ENCODE results near the gene SGSM2.

SGSM2 gene

DNA sequence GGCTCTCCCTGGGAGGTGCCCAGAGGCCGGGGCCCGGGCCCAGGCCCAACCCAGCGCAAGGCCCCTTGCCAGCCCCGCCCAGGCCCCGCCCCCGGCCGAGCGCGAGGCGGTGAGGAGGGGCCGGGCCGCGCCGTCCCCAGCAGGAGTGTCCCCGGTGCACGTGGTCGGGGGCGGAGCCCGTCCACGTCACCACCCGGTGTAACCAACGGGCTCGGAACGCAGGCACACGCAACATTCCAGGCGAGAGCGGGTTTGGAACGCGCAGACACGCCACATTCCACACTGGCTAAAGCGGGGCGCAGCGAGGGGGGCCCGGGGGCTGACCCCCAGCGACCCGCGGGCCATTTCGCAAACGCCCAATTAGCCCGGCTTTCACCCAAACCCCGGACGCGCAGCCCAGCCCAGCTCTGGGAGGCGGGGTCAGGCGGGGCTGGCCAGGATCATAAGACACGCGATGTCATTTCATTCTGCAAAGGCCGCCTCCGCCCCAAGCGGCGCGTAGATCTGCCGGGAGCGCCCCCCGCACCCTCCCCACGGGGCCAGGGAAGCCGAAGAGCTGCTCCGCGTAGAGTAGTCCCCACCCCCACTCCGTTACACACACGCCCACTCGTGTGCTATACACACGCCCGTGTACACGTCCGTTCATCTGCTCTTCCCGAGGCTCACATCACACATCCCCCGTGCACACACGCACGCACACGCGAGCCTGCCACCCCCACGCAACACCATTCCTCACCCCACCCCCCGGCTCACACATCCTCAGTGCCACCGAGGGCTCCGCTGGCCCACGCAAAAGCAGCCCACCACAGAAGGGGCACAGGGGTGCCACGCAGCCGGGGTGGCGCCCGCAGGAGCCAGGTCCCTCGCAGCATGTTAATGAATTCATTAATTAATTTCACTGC lies 62.5 kb downstream of the SGSM2 start:
- DNase-seq, result peak; percentile 91

DNA sequence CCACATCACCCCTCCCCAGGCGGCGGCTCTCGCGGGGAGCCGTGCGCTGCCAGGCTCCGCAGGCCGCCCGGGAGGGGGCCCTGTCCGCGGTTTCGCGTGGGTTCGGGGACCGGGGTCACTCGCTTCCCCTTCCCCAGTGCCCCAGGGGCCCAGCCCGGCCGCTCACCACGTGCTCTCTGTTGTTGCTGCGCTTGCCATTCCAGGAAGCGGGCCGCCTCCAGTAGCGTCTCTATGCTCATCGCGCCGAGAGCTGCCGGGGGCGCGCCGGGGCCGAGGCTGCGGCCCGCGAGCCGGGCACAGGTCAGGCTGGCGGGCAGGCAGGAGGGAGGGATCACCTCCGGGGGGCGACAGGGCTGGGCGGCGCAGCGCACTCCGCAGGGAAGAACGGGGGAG lies 63.2 kb downstream of the SGSM2 start:
- DNase-seq, result no peak

DNA sequence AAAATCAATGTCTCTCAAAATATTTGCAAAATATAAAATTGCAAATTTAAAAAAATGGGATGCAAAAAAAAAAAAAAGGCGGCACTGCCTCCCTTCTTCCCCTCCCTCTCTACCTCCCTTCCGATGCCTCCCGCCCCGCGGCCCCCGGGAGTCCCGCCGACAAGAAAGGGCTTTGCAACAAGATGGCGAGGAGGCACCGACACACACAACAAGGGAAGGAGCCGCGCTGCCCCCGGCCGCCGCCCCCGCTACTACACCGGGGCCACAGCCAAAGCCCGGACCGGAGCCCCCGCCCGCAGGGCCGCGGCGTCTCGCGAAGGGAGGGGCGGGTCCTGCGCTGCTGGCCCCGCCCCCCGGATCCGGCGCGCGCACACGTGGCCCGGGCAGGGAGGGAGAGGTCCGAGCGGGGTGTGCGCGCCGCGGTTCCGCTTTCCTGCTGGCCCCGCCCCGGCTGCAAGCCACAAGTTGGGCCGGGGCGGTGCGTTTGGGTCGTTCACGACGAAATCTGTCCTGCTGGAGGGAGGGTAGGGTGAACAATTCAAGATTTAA lies 63.6 kb downstream of the SGSM2 start, which contains the start of gene MNT:
MNT (minus strand) TSS at position 184 of the 549 bp plus-strand sequence. CDS start 348 bp downstream, outside the sequence.
- DNase-seq, result peak; percentile 91

DNA sequence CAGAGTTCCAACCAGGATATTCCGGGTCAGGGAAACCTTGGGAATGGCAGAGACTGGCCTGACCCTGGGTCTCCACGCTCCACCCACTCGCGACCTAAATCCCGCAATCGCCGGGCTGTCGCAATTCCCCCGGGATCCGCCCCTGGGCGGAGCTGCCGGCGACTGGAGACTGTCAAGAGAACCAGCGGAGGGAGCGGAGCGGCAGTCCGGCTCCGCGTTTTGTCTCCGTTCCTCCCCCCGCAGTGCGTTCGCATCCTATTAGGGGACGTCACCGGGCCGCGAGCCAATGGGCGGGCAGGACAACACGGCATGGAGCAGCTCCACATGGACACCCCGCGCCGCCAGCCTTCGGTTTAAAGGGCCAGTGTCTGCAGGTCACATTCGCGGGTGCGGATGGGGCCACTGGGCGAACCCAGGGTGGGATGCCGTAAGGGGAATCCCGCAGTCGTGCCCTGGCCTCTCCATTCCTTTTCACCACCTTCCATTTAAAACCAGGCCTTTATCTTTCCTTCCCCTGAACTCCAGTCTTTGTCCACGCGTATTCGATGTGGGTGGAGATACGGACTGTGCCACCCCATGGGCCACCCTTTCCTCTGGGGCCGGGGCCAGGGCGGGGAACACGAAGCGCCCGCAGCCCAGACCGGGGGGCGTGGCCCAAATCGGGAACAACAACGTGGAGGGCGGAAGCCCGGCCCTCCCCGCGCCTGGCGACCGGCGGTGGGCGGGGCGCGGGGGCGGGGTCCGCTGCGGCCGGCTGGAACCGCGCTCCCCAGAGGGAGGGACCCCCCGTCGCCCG lies 64.3 kb downstream of the SGSM2 start:
- DNase-seq, result peak; percentile 98

DNA sequence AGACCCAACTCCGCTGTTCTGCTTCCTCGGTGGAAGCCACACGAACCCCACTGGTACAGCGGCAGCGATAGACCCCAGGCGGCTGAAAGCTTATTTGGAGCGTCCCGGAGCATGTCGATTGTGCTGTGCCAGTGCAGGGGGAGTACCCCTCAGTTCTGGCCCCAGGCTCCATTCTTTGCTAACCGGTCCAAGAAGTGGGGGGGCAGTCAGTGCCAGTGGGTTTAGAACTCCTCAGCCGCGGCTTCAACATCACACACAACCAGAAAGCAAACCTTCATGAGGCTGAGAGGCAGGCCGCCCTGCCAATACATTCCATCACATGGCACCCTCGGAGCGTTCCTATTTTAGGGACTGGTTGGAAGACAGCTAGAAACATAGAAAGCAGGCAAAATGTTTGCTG lies 65.2 kb downstream of the SGSM2 start:
- no peak for DNase-seq

DNA sequence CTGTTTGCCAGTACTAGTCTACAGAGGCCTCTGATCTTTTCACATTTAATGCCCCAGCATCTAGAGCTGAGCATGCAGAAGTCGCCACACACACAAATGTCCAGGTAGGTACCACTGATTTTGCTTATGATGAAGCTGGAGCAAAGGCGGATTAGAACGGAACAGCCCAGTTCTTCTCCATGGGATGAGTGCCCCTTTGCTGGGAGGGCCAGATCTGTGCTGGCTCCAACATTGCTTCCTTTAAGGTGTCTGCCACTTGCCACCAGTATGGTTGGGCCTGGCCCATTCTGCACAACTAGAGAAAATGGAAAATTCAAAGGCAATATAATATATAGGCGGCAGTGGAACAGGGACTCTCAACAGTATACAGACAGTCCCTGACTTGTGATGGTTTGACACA lies 65.7 kb downstream of the SGSM2 start:
- no peak for DNase-seq

DNA sequence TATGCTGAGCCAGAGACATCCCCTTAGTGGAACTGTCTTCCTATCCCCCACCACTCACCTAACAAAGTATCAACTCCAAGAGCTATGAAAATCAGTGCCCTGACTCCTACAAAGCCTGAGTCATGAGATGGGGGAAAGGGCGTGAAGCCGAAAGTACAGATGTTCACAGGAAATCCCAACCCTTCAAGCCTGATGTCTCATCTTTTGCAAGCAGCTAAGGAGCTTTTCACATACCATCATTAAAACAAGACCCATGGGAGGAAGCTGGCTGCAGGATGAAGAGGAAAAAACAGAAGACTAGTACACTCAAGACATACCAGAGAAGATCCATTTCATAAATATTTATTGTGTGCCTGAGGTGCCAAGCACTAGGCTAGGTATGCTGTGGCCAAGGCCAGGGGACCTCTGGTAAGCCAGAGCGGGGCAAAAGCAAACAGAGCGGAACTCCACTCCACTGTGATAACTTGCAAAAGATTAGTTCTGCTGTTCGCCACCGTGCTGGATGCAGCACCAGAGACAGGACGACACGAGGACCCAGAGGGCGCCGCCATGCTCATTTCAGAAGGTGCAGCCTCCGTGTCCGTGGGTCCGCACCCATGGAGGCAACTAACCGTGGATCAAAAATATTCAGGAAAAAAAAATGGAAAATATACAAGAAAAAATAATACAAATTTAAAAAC lies 68.1 kb downstream of the SGSM2 start:
- DNase-seq, result no peak

DNA sequence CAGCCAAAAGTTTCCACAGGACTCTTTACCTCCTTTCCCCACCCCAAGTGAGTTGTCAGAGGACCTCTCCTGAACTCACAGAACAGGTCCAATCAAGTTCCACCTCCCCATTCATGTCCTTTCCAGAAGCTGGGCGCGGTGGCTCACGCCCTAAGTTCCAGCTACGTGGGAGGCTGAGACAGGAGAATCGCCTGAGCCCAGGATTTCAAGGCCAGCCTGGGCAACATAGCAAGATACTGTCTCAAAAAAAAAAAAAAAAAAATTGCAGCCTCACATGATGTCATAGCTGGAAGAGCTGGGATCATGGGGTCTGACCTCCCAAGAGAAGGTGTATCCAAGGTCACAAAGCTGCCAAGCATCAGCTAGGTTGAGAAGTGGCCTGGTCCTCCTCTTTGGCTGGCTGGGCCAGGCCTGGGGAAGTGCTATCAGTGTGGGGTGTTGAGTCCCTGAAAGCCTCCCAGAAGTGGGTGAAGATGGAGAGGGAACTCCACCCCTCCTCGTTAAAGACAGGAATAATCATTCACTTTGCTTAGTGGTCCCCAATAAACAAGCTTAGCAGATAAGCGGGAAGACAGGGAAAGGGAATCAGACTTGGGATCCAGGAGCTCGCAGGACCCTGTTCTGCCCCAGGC lies 69.1 kb downstream of the SGSM2 start:
- no peak for DNase-seq

DNA sequence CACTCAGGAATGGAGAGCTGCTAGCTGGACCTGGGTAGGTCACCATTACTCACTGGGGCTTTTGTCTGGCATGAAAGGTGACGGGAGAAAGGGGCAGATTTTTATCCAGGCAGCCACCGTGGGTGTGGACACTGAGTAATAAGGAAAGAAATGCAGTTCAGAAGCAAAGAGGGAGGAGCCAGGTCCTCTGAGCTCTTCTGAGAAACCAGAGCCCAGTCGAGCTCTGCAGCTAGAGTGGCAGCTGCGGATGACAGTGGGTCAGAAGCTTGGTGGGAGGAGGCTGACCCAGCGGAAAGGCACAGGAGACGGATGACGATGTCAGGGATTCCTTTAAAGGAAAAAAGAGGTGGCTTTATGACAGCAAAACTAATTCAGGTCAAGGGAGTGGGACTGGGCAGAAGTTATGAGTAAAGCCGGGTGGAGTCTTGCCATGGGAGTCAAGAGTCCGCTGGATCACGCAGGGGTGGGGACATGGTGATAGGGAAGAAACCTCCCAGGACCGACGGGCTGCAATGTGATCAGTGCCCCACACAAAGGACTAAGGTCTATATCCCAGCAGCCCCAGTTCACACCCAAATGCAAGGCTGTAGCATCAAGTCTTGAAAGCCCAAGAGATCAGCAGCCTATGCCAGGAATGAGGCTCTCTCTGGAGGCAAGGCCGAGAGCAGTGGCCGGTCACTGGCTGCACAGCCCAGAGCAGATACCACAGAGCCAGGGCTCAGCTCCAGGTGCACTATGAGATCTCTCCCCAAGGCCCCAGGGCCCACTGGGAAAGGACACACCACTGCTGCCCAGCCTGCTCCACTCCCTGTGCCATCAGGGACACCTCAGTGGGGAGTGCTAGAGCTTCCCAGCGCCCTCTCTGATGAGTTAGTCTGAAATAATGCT lies 69.8 kb downstream of the SGSM2 start:
- DNase-seq, result no peak

DNA sequence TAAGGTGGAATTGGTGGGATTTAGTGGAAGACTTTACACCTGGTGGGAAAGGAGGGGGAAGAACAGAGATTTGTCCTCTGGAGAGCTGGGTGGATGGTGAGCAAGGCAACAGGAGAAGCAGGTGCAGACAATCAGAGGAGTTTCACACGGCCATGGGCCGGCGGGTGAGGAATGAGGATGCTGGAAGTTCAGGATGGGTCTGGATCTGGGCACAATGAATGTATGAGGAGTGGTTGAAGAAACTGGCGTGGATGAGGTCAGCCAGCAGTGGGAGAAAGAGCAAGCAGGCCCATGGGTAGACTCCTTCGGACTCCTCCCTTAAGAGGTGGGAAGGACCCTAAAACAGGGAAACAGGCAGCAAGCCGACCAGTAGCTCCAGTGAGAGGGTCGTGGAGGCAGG lies 73.7 kb downstream of the SGSM2 start:
- no peak for DNase-seq

DNA sequence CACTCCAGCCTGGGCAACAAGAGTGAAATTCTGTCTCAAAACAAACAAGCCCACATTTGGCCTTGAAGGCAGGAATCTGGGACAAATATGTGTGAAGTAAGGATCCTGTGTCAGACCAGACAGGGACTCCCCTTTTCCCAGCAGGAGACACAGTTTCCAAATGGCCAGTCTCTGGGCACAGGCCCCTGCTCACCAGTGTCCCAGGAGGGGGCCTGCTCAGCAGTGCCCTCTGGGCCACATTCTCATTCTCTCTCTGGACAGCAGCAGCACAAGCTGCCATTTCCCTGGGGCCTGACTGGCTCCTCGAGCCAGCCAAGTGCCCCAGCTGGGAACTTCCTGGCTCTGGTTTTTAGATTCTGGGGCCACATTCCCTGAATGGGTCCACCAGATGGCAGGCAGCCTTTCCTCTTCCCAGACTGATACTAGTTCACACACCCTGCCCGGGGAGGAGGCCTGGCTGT lies 75.3 kb downstream of the SGSM2 start:
- DNase-seq, result no peak

DNA sequence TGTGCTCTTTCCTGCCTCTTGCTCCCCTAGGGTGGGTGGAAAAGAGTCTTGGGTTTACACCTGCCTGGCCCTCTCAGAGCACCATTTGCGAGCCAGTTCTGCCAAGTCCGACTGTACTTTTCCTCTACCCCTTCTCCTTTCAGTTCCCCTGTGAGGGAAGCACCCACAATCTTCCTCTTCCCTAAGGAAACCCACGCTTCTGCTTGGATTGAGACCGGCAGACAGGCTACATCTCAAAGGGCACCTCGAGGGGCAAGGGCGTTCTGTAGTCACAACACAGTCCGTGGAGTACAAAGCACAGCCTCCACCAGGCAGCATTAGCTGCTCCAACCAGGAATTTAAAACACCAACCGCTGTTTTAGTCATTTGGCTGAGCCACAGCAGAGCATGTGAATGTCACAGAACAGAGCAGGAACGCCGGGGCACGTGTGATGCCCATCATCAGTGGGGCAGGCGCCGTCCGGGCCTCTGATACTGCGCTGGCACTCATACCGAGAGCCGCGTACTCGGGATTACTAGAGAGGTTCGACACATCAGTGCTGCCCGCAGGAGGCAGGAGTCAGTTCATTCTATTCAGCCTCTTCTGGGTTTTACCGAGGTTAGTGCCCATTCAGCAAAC lies 77.3 kb downstream of the SGSM2 start:
- DNase-seq, result no peak

DNA sequence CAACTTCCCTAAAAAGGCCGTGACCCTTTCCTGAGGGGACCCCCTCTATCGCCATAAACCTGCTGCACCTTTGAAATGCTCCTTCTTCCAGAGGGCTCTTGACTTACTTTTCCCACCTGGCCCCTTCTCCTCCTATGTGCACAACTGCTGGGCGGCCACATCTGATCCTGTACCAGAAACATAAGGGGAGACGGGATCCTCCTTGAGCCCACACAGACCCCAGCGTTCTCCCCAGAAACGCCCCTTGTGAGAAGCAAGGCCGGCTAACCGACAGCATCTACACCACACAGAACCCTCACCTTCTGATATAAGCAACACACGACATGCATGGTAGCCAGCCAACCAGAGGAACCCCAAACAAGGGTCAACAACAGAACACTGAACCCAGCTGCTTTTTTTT lies 77.8 kb downstream of the SGSM2 start:
- no peak for DNase-seq

DNA sequence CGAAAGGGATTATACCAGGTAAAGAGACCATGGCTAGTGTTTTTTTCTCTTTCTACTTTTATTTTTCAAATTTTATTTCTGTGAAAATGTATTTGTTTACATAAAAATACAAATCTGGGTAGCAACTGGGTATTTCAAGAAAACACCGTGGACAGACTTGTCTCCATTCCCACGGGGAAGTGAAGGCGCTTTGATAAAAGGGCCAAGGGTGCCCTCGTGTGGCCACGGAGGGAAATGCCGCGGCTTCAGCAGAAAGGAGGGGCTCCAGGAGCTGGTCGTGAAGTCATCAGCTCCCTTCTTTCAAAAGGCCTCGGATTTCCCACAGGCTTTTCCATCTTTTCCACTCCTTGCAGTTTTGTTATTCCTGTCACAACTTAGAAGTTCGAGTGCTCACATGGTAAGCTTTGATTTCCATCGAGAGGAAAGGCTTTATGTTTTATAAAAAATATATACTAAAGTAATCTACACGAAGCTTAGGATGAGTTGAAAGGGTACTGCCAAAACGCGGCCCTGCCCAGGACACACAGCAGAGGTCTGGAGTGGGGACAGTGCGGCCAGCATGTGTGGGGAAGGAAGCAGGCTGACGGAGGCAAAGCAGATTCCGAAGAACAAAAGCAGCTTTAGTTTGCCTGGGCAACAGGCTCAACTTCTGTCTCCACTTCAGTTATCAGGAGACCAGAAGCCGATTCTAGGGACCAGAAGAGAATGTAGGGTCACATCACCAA lies 78.9 kb downstream of the SGSM2 start:
- DNase-seq, result peak; percentile 74

DNA sequence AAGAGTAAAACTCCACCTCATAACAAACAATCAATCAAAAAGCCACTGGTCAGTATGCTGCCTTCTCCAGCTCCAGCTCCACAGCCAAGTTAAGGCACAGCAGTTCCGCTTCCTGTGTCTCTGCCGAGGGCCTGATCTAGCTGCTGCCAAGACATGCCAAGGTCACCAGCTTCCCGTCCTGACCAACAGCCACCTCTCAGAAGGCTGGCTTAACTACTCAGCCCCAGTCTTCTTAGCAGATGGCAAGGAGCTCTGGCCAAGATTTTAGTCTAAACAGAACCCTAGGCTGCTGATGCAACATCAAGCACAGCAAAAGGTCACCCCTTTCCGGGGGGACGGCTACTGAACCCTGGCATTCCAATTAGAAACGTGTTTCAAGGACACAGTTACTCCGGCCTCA lies 81.3 kb downstream of the SGSM2 start:
- DNase-seq, result no peak

DNA sequence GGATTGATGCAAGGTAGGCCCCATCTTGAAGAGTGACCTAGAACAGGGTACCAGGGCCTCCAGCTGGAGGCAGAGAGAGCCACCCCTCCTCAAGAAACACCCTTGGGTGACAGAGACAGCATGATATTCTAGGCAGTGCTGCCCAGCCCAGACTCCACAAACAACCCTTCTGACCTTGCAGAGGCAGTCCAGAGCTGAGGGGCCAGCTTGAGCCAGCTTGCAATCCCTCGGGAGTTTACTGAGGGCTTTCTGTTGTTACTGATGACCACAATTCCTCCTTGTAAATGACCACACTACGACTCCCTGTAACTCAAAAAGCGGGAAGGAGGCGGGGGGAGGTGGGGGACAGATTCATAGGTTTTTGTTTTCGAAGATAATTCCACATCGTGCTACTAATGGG lies 82.2 kb downstream of the SGSM2 start:
- no peak for DNase-seq

DNA sequence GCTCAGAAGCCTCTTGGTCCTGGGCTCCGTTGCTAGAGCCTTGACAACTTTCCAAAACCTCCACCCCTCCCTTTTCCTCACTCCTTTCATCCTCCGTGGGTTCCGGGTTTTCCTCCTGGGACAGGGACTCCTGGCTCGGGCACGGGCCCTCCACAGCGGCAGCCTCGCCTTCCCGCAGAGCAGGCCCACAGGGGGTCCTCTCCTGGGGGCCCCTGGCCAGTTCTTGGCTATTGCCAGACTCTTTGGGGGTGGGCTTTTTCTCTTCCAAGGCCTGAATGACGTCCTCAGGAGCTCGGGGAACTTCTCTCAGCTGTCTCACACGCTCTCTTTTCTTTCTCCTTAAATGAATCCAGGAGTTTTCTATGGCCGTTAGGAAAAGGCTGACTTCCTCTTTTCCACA lies 82.9 kb downstream of the SGSM2 start:
- DNase-seq, result no peak

DNA sequence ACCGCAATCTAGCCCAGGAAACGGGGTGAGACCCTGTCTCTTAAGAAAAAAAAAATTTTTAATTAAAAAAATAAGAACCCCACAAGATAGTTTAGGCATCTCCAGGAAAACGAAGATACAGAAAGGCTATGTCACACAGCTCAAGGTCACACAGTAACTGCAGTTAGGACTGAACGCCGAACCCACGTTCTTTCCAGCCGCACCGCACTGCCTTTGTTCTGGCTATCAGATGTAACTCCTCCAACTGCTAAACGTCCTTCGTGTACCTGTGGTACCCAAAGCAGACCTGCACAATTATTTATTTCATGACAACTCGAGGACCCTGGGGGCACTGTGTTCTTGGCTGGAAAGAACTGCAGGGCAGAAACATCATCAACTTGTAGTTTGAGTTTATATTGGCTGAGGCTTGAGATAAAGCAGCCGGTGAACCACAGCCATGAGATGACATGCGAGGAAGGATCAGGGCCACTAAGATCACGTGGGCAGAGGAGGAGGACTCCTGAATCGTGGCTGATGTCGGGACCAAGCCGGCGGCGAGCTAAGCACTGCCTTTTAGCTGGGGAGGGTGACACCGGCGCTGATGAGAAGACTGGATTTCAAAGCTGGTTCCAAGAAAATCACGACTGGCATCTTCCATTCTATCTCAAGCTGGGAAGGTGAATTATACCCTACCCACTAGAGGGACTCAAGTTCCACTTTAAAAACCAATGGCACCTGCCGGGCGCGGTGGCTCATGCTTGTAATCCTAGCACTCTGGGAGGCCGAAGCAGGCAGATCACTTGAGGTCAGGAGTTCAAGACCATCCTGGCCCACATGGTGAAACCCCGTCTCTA lies 84.2 kb downstream of the SGSM2 start:
- DNase-seq, result peak; percentile 29

DNA sequence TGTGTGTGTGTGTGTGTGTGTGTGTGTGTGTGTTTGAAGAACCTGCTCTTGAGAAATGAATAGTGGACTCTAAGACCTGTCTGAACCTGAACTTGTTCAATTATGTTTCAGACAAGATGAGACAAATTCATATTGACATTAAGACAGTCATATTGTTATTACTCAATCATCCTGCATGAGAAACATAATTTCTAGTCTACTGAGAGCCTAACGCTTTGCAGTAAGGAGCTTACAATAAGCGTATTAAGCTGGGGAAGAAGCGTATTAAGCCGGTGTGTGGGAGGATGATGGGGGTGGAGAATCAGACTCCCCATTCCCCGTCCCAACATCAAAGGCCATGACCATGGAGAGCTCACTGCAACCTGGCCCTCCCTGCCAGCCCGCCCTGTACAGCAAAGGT lies 86.0 kb downstream of the SGSM2 start:
- peak; percentile 55 for DNase-seq
